Liver (tissue), 9 donors: ENCODE results near the gene TNIP3. TPM values are rescaled to one million over a fixed set of nuclear protein-coding genes. Genes with fewer than 3 reads are reported as not detected.

Experiments
- DNase-seq: peaks from one replicate; pipeline ENCODE4 v3.0.0-alpha.2; 2017; ENCODE audit warnings: low spot score
- H3K27ac ChIP-seq, 2 donors: one replicate each; pipeline ENCODE4 v1.7.0; 2013; ENCODE audit warnings: inconsistent platforms in 2 of 2, low read length in 2 of 2, control low read depth in 1 of 2, low read depth in 1 of 2, mild to moderate bottlenecking in 1 of 2
- H3K27me3 ChIP-seq, 4 donors: one replicate each; pipeline versions ENCODE4 v1.6.1 to v1.7.0; 2013; ENCODE audit warnings: low read length in 3 of 4, inconsistent platforms in 1 of 4, mild to moderate bottlenecking in 1 of 4, moderate library complexity in 1 of 4; ENCODE audit not compliant: control insufficient read depth in 4 of 4, insufficient read depth in 4 of 4
- H3K36me3 ChIP-seq, 4 donors: one replicate each; pipeline versions ENCODE4 v1.6.1 to v1.7.0; 2013; ENCODE audit warnings: low read length in 3 of 4, mild to moderate bottlenecking in 3 of 4, low read depth in 1 of 4, moderate library complexity in 1 of 4; ENCODE audit not compliant: control insufficient read depth in 4 of 4, insufficient read depth in 3 of 4
- H3K4me1 ChIP-seq, 4 donors: one replicate each; pipeline versions ENCODE4 v1.6.1 to v1.7.0; 2013; ENCODE audit warnings: low read length in 3 of 4, mild to moderate bottlenecking in 3 of 4, moderate library complexity in 1 of 4; ENCODE audit not compliant: control insufficient read depth in 4 of 4, insufficient read depth in 4 of 4
- H3K4me3 ChIP-seq, 3 donors: one replicate each; pipeline versions ENCODE4 v1.6.1 to v1.7.0; 2013; ENCODE audit warnings: low read length in 3 of 3, control low read depth in 1 of 3, low read depth in 1 of 3, mild to moderate bottlenecking in 1 of 3
- H3K9ac ChIP-seq, 2 donors: one replicate each; pipeline ENCODE4 v1.7.0; 2013; ENCODE audit warnings: low read length in 2 of 2, mild to moderate bottlenecking in 2 of 2, moderate library complexity in 2 of 2, control low read depth in 1 of 2, low read depth in 1 of 2
- H3K9me3 ChIP-seq, 4 donors: one replicate each; pipeline versions ENCODE4 v1.6.1 to v1.7.0; 2013; ENCODE audit warnings: low read length in 3 of 4; ENCODE audit not compliant: control insufficient read depth in 4 of 4
- ATF3 ChIP-seq: IDR thresholded peaks from 2 replicates; pipeline ENCODE4 v1.6.1; 2016; ENCODE audit warnings: antibody characterized with exemption
- EGR1 ChIP-seq, 2 donors: IDR thresholded peaks; 2 replicates each; pipeline ENCODE4 v1.6.1; 2016 to 2018; ENCODE audit warnings: antibody characterized with exemption in 2 of 2, low read depth in 2 of 2
- FOXA1 ChIP-seq: IDR thresholded peaks from 2 replicates; pipeline ENCODE4 v1.6.1; 2016; ENCODE audit warnings: antibody characterized with exemption
- FOXA2 ChIP-seq: IDR thresholded peaks from 2 replicates; pipeline ENCODE4 v1.6.1; 2016; ENCODE audit warnings: antibody characterized with exemption
- GABPA ChIP-seq, 2 donors: IDR thresholded peaks in 1 of 2; conservative IDR thresholded peaks in 1 of 2; 2 replicates each; pipeline ENCODE4 v1.6.1; 2016; ENCODE audit warnings: antibody characterized with exemption in 2 of 2, mild to moderate bottlenecking in 1 of 2, moderate library complexity in 1 of 2
- HNF4G ChIP-seq: IDR thresholded peaks from 2 replicates; pipeline ENCODE4 v1.6.1; 2016; ENCODE audit warnings: antibody characterized with exemption
- JUND ChIP-seq, 2 donors: IDR thresholded peaks; 2 replicates each; pipeline ENCODE4 v1.6.1; 2016; ENCODE audit warnings: antibody characterized with exemption in 2 of 2
- NR2F2 ChIP-seq: IDR thresholded peaks from 2 replicates; pipeline ENCODE4 v1.6.1; 2016; ENCODE audit warnings: antibody characterized with exemption
- RAD21 ChIP-seq, 2 donors: IDR thresholded peaks; 2 replicates each; pipeline ENCODE4 v1.6.1; 2016; ENCODE audit warnings: antibody characterized with exemption in 2 of 2, mild to moderate bottlenecking in 2 of 2
- RXRA ChIP-seq, 2 donors: IDR thresholded peaks; 2 replicates each; pipeline ENCODE4 v1.6.1; 2017 to 2018; ENCODE audit warnings: antibody characterized with exemption in 2 of 2, mild to moderate bottlenecking in 1 of 2
- TAF1 ChIP-seq: conservative IDR thresholded peaks from 2 replicates; pipeline ENCODE4 v1.6.1; 2016; ENCODE audit warnings: antibody characterized with exemption, mild to moderate bottlenecking
- YY1 ChIP-seq: IDR thresholded peaks from 2 replicates; pipeline ENCODE4 v1.6.1; 2016; ENCODE audit warnings: antibody characterized with exemption, mild to moderate bottlenecking
- WGBS: extraction: QIAGEN DNeasy Blood & Tissue Kit; methylation state at CpG from one replicate; pipeline ENCODE4 v1.1.7; 2013; 5-methylcytosine and 5-hydroxymethylcytosine counted together
- polyA plus RNA-seq, 2 donors: library from polyadenylated mRNA; stranded (reverse) in 1 of 2; unstranded in 1 of 2; fragments of 200-250 nt in 1 of 2; fragments of >200 nt in 1 of 2; fragmentation: Nextera tagmentation in 1 of 2; extraction: Ambion mirVana in 1 of 2; gene quantifications; one replicate each; pipeline versions ENCODE4 v1.2.1 to v1.2.3, GENCODE V29; 2013 to 2015
- total RNA-seq, 2 donors: library from RNA; depleted of rRNA; stranded (reverse); fragments of >200 nt; gene quantifications; one replicate each; pipeline ENCODE4 v1.2.3, GENCODE V29; 2014
- TF ChIP-seq, protein P1 (sequence below): IDR thresholded peaks from 2 replicates; pipeline ENCODE4 v1.6.1; 2016; ENCODE audit warnings: antibody characterized with exemption
- TF ChIP-seq, protein P2 (sequence below): IDR thresholded peaks from 2 replicates; pipeline ENCODE4 v1.6.1; 2016; ENCODE audit warnings: antibody characterized with exemption
- donor health status: healthy.
- donor health status: healthy.
- donor health status: healthy.
- donor health status: healthy.
- donor health status: healthy.

TNIP3 gene
- total and polyA plus RNA-seq, 4 donors = 0.02 to 0.25 TPM; not detected in 2

DNA sequence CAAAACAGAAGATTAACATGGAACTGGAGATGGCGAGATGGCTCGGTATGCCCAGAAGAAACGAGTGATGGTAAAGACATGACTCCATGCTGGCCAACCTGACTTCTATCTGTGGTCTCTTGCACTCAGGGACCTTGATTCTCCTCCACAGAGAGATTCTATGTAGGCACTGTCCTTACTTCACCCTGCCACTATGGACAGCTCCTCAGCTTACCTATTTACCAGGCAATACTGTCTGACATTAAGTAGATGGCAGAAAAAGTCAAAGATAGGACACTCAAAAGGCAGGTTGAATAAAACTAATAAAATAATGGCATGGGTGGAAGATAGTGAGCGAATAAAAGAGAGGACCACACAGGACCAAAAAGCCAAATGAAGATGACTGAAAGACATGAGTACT is 56.6 kb downstream of the TNIP3 start:
- Histone ChIP-seq H3K4me1 (peaks cover 0 to 2% (median 0%) of the 10 kb centered on the region in 4 donors), H3K4me3 (no peak overlapping the region), H3K27me3 (peaks cover 0 to 3% (median 0%) of the 10 kb centered on the region in 4 donors), H3K27ac (no peak overlapping the region), H3K9me3 (no peaks in the 10 kb centered on the region), H3K36me3 (no peaks in the 10 kb centered on the region), H3K9ac (no peak overlapping the region)
- TF ChIP-seq TAF1 (no peak), GABPA (IDR thresholded peaks at IDR 0.05 in 1 of 2, conservative IDR thresholded peaks at IDR 0.05 in 1 of 2) (no peak), ATF3 (no peak), RAD21 (IDR thresholded peaks at IDR 0.05) (no peak), JUND (IDR thresholded peaks at IDR 0.05) (no peak), FOXA2 (no peak), YY1 (no peak), RXRA (IDR thresholded peaks at IDR 0.05) (no peak), NR2F2 (no peak), EGR1 (IDR thresholded peaks at IDR 0.05; ENCODE audit: low read depth in 2 of 2) (no peak), HNF4G (no peak), FOXA1 (no peak)
- TF ChIP-seq, protein P1, sequence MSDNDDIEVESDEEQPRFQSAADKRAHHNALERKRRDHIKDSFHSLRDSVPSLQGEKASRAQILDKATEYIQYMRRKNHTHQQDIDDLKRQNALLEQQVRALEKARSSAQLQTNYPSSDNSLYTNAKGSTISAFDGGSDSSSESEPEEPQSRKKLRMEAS = no peak
- TF ChIP-seq, protein P2, sequence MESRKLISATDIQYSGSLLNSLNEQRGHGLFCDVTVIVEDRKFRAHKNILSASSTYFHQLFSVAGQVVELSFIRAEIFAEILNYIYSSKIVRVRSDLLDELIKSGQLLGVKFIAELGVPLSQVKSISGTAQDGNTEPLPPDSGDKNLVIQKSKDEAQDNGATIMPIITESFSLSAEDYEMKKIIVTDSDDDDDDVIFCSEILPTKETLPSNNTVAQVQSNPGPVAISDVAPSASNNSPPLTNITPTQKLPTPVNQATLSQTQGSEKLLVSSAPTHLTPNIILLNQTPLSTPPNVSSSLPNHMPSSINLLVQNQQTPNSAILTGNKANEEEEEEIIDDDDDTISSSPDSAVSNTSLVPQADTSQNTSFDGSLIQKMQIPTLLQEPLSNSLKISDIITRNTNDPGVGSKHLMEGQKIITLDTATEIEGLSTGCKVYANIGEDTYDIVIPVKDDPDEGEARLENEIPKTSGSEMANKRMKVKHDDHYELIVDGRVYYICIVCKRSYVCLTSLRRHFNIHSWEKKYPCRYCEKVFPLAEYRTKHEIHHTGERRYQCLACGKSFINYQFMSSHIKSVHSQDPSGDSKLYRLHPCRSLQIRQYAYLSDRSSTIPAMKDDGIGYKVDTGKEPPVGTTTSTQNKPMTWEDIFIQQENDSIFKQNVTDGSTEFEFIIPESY = no peak
- no peak for DNase-seq
- 85% methylated on average over 4 of the region's 4 CpGs for WGBS

GRCh38 chr4:121100093-121100775 is 63.9 kb downstream of the TNIP3 start:
- H3K9ac ChIP-seq = no peak overlapping the region
- no peak overlapping the region for H3K27ac ChIP-seq
- no peak overlapping the region for H3K4me3 ChIP-seq
- no peaks in the 10 kb centered on the region for H3K4me1 ChIP-seq
- H3K36me3 ChIP-seq = no peaks in the 10 kb centered on the region
- no peaks in the 10 kb centered on the region for H3K27me3 ChIP-seq
- TF ChIP-seq RXRA (IDR thresholded peaks at IDR 0.05) = no peak
- TF ChIP-seq FOXA2 = no peak
- no peak for TF ChIP-seq GABPA (IDR thresholded peaks at IDR 0.05 in 1 of 2, conservative IDR thresholded peaks at IDR 0.05 in 1 of 2)
- no peak for TF ChIP-seq YY1
- no peaks in the 10 kb centered on the region for H3K9me3 ChIP-seq
- DNase-seq = no peak
- WGBS = 64% methylated on average over 2 of the region's 2 CpGs

- Histone ChIP-seq H3K9ac (no peak overlapping the region), H3K36me3 (no peaks in the 10 kb centered on the region), H3K9me3 (no peaks in the 10 kb centered on the region), H3K4me1 (no peaks in the 10 kb centered on the region), H3K27ac (no peak overlapping the region), H3K27me3 (no peaks in the 10 kb centered on the region), H3K4me3 (no peak overlapping the region)
- WGBS = 70% methylated on average over 2 of the region's 2 CpGs
- DNase-seq = no peak
- TF ChIP-seq EGR1 (IDR thresholded peaks at IDR 0.05; ENCODE audit: low read depth in 2 of 2) (no peak), RAD21 (IDR thresholded peaks at IDR 0.05) (no peak), ATF3 (no peak), RXRA (IDR thresholded peaks at IDR 0.05) (no peak), NR2F2 (no peak)
- TF ChIP-seq, protein P2 = no peak
Observed at GRCh38 chr4:121098266-121098665, 65.9 kb downstream of the TNIP3 start.
